Activated CD4-positive, alpha-beta T cell treated with anti-CD3 and anti-CD28 coated beads, Interleukin-2, amount 10 ng/mL, durations not matched to agents 24 days and 14 days (primary cell): Measurements from ENCODE around the gene CDHR2. TPM values are rescaled to one million over a fixed set of nuclear protein-coding genes. Genes with fewer than 3 reads are reported as not detected.
"Not testable (repeated sequence)": the region's sequence is repeated elsewhere in the genome, so short reads cannot be mapped to it uniquely, and the experiment has no call there.

Experiments
- DNase-seq: peaks from one replicate; pipeline ENCODE4 v3.0.0; 2022
- H3K27ac Mint-ChIP-seq: one replicate; pipeline ENCODE4 v1.8.0; 2022; ENCODE audit warnings: mild to moderate bottlenecking, mixed read lengths
- H3K27me3 Mint-ChIP-seq: one replicate; pipeline ENCODE4 v1.8.0; 2022; ENCODE audit warnings: mixed read lengths
- H3K36me3 Mint-ChIP-seq: one replicate; pipeline ENCODE4 v1.8.0; 2022; ENCODE audit warnings: low read depth, mild to moderate bottlenecking, mixed read lengths
- H3K4me1 Mint-ChIP-seq: one replicate; pipeline ENCODE4 v1.8.0; 2021; ENCODE audit warnings: mixed read lengths
- H3K4me3 Mint-ChIP-seq: one replicate; pipeline ENCODE4 v1.8.0; 2022; ENCODE audit warnings: mild to moderate bottlenecking, moderate library complexity, mixed read lengths
- H3K9me3 Mint-ChIP-seq: one replicate; pipeline ENCODE4 v1.8.0; 2021; ENCODE audit warnings: mixed read lengths
- intact Hi-C: fragments of 100-400 bp; cut with micrococcal nuclease; formaldehyde crosslinking; loops from one replicate; pipeline ENCODE4 v1.15.1; 2023
- total RNA-seq: library from RNA; stranded (reverse); gene quantifications from 2 replicates; pipeline ENCODE4 v1.2.3, GENCODE V29; 2022

The CDHR2 gene
- total RNA-seq, 1 donor from 2014 or later = 0.35 TPM

GRCh38 chr5:176541338-176542134 lies 7.6 kb upstream of the CDHR2 start:
- intact Hi-C loops = loop anchor here (1.0 kb wide), 1 partner anchor 93 kb away; the partner anchor contains the start of gene FAF2
- no peaks in the 10 kb centered on the region for H3K27me3 Mint-ChIP-seq
- H3K36me3 Mint-ChIP-seq = no peaks in the 10 kb centered on the region
- H3K4me3 Mint-ChIP-seq = peak overlapping the region; percentile 86
- peak overlapping the region; percentile 88 for H3K27ac Mint-ChIP-seq
- no peaks in the 10 kb centered on the region for H3K9me3 Mint-ChIP-seq
- DNase-seq = peak; percentile 94
- H3K4me1 Mint-ChIP-seq = peaks cover 54% of the 10 kb centered on the region

GRCh38 chr5:176542135-176542595 lies 7.0 kb upstream of the CDHR2 start:
- peak overlapping the region; percentile 88 for H3K27ac Mint-ChIP-seq
- peak; percentile 93 for DNase-seq
- H3K9me3 Mint-ChIP-seq = no peaks in the 10 kb centered on the region
- H3K4me3 Mint-ChIP-seq = peak overlapping the region; percentile 86
- H3K27me3 Mint-ChIP-seq = no peaks in the 10 kb centered on the region
- H3K4me1 Mint-ChIP-seq = peaks cover 54% of the 10 kb centered on the region
- H3K36me3 Mint-ChIP-seq = no peaks in the 10 kb centered on the region
- intact Hi-C loops = loop anchor here (1.0 kb wide), 1 partner anchor 94 kb away; the partner anchor contains the start of gene FAF2

DNA sequence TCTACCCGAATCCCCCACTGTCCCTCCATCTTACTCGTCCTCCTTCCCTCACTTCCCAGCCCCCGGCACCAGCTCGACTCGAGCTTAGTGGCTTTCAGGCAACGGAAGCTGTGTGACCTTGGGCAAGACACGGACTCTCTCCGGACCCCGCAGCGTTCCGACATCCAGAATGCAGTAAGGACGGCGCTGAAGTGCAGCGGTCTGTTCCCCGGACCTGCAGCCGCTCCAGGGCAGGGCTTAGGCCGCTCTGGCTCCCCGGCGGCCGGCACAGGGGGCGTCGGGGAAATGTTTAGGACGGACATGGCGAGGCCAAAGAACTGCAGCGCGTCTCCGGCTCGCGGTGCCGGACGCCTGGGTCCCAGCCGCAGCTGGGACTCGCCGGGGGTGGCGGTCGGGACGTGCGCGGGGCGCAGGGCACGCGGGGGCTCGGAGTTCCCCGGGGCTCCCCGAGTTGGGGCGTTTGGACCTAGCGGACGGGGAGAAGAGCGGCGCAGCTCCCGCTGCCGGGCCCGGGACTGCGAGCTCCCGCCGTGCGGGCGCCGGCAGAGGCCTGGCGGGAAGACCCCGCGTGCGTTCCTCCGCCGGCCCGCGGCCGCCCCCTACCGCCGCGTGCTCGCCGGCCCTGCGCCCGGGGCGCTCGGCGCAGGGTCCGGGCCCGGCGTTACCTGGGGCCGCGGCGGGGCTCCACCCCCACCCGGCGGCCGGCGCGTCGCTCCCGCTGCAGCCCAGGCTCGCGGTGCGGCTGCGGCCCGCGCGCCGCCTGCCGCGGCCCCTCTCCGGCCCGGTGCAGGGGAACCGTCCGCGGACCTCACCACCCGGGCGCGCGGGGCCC lies 6.3 kb upstream of the CDHR2 start:
- intact Hi-C loops = loop anchor here (1.0 kb wide), 1 partner anchor 95 kb away; the partner anchor contains the start of gene FAF2
- no peaks in the 10 kb centered on the region for H3K36me3 Mint-ChIP-seq

DNA sequence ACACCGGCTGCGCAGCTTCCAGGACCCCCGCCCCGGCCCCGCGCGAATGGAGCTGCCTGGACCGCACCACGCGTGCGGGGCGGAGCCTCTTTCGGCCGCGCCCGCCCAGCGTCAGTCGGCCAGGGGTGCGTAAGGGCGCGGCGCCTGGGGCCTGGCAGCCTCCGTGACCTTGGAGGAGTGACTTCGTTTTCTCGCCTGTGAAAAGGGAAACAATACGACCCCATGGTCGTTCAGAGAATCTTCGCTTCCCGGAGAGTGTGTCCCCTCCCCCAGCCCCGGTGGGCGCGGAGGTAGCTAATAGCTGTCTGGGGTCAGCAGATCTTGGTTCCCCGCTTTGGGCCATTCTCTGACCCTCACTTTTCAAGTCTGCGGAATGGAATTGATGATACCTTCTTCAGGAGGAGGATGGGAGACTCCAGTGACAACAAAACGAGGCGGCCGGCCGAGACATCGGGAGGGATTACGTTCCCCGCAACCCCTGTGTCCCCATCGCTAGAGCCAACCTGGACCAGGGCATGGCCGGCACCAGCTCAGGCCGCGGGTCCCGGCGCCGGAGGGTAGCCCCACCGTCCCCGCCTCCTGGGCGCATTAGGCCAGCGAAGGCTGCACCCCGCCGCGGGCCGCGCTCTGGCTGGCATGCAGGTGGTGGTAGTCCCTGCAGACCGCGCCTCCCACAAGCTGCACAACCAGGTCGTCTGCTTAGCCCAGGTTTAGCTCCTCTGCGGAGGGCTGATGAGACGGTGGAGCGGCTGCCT lies 5.5 kb upstream of the CDHR2 start:
- peaks cover 52% of the 10 kb centered on the region for H3K4me1 Mint-ChIP-seq
- peak overlapping the region; percentile 95 for H3K27ac Mint-ChIP-seq
- H3K9me3 Mint-ChIP-seq = no peaks in the 10 kb centered on the region
- H3K27me3 Mint-ChIP-seq = no peaks in the 10 kb centered on the region
- H3K4me3 Mint-ChIP-seq = peak overlapping the region; percentile 95
- DNase-seq = peak; percentile 95
- no peaks in the 10 kb centered on the region for H3K36me3 Mint-ChIP-seq
- intact Hi-C loops = no loop called here

More for the DNA sequence above, 6.3 kb upstream of the CDHR2 start:
- H3K9me3 Mint-ChIP-seq = no peaks in the 10 kb centered on the region
- H3K27ac Mint-ChIP-seq = peak overlapping the region; percentile 88
- peak overlapping the region; percentile 95 for H3K4me3 Mint-ChIP-seq
- DNase-seq = no peak
- no peaks in the 10 kb centered on the region for H3K27me3 Mint-ChIP-seq
- H3K4me1 Mint-ChIP-seq = peaks cover 56% of the 10 kb centered on the region

DNA sequence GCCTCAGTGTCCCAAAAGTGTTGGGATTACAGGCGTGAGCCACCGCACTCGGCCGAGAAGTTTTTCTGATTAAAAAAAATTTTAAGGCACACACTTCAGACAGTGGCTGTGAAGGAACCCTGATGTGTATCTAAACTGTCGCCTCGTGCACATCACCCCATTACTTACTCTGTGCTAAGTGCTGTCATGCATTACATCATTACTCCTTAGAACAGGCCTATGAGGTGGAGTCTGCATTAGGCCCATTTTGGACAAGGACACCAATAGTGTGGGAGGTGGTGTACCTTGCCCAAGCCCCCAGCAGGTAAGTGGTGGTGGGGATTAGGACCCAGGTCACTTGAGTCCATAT lies 3.8 kb upstream of the CDHR2 start:
- H3K4me3 Mint-ChIP-seq = no peak overlapping the region
- intact Hi-C loops = no loop called here
- no peak overlapping the region for H3K27ac Mint-ChIP-seq
- H3K4me1 Mint-ChIP-seq = peaks cover 38% of the 10 kb centered on the region
- H3K27me3 Mint-ChIP-seq = no peaks in the 10 kb centered on the region
- DNase-seq = no peak
- H3K36me3 Mint-ChIP-seq = no peaks in the 10 kb centered on the region
- H3K9me3 Mint-ChIP-seq = no peaks in the 10 kb centered on the region

DNA sequence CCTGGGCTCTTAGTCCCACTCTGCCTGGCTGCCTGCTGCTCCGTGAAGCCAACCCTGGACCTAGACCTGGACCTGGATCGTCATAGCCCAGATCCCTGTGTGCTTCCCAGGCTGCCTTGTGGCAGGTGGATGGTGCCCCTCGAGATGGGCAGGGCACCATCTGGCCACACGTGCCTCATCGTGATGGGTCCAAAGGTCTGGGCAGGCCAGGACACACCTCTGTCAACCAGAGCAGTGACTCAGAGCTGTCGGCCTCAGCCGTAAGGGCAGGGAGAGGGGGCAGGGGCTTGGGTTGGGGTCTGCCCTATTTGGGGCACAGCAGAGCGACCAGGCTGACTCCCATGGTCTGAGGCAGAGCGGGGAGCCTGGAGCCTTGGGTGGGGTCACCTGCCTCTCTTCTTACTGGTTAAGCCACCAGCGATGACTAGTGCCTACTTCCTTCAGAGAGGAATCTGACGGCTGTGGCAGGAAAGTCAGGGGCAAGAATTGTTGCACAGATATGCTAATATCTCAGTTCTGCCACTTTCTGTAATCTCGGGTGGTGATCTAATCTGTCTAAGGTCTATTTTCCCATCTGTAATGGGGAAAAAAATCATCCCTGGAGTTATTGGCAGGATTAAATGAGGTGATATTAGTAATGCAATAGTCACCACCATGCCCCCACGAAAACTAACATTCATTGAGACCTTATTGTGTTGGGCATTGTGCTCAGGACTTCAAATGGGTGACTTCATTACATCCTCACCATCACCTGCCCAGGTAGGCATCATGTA lies 3.2 kb upstream of the CDHR2 start:
- no peak for DNase-seq
- Mint-ChIP-seq H3K36me3 (no peaks in the 10 kb centered on the region), H3K4me1 (peaks cover 32% of the 10 kb centered on the region), H3K4me3 (no peak overlapping the region), H3K9me3 (no peaks in the 10 kb centered on the region), H3K27me3 (no peaks in the 10 kb centered on the region), H3K27ac (no peak overlapping the region)
- intact Hi-C loops = no loop called here

GRCh38 chr5:176547802-176548201 lies 1.3 kb upstream of the CDHR2 start:
- intact Hi-C loops = no loop called here
- H3K9me3 Mint-ChIP-seq = no peaks in the 10 kb centered on the region
- no peak overlapping the region for H3K4me3 Mint-ChIP-seq
- peak overlapping the region; percentile 47 for H3K27ac Mint-ChIP-seq
- H3K27me3 Mint-ChIP-seq = no peaks in the 10 kb centered on the region
- DNase-seq = no peak
- no peaks in the 10 kb centered on the region for H3K36me3 Mint-ChIP-seq
- H3K4me1 Mint-ChIP-seq = peaks cover 16% of the 10 kb centered on the region

DNA sequence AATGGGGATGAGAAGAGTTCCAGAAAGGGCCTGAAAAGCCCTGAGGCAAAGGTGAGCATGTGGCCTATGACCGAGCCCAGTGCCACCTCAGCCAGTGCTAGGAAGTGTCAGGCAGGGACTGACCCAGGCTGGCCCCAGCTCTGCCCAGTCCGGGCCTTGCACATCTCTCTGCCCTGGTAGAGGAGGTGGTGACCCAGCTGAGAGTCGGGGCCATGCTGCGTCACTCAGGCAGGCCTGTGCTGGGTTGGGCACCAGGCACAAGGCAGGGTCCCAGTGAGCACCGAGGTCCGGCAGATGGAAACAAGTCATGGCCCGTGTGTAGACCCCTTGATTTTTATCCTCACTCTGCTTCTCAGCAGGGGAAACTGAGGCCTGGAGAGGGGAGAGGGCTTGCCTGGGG lies 729 bp downstream of the CDHR2 start:
- no peak overlapping the region for H3K4me3 Mint-ChIP-seq
- intact Hi-C loops = no loop called here
- no peaks in the 10 kb centered on the region for H3K27me3 Mint-ChIP-seq
- no peak overlapping the region for H3K27ac Mint-ChIP-seq
- no peaks in the 10 kb centered on the region for H3K9me3 Mint-ChIP-seq
- no peaks in the 10 kb centered on the region for H3K36me3 Mint-ChIP-seq
- DNase-seq = no peak
- H3K4me1 Mint-ChIP-seq = peaks cover 21% of the 10 kb centered on the region

DNA sequence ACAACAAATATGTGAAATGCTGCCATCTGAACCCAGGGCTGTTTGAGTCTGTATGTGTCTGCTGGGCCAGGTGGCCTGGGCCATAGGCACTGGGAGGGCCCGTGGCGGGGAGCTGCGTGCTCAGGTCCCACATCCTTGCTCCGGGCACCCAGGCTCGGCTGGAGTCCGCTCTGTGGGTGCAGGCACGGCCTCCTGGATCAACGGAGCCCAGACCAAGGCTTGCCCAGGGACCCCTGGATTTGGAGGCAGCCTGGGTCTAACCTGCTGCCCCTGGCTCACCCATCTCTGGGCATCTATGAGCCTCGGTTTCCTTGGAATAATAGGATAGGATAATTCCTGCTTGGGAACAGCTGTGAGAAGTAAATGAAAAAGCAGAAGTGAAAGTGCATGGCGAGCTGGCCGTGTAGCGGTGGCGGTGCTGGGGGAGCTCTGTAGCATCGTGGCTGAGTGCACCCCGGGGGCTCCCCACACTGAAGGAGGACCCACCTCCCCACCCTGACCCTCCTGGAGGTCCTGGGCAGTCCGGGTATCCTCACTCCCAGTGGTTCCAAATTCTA lies 1.2 kb downstream of the CDHR2 start:
- intact Hi-C loops = no loop called here
- H3K36me3 Mint-ChIP-seq = no peaks in the 10 kb centered on the region
- no peak for DNase-seq
- no peaks in the 10 kb centered on the region for H3K27me3 Mint-ChIP-seq
- H3K4me1 Mint-ChIP-seq = peaks cover 25% of the 10 kb centered on the region
- peak overlapping the region; percentile 32 for H3K4me3 Mint-ChIP-seq
- no peak overlapping the region for H3K27ac Mint-ChIP-seq
- no peaks in the 10 kb centered on the region for H3K9me3 Mint-ChIP-seq

- H3K36me3 Mint-ChIP-seq, H3K9me3 Mint-ChIP-seq, DNase-seq, intact Hi-C loops, H3K27me3 Mint-ChIP-seq, H3K27ac Mint-ChIP-seq: not testable (repeated sequence)
- Mint-ChIP-seq H3K4me3 (peak overlapping the region; percentile 17), H3K4me1 (peaks cover 29% of the 10 kb centered on the region)
Observed at GRCh38 chr5:176550937-176551336, 1.8 kb downstream of the CDHR2 start.

DNA sequence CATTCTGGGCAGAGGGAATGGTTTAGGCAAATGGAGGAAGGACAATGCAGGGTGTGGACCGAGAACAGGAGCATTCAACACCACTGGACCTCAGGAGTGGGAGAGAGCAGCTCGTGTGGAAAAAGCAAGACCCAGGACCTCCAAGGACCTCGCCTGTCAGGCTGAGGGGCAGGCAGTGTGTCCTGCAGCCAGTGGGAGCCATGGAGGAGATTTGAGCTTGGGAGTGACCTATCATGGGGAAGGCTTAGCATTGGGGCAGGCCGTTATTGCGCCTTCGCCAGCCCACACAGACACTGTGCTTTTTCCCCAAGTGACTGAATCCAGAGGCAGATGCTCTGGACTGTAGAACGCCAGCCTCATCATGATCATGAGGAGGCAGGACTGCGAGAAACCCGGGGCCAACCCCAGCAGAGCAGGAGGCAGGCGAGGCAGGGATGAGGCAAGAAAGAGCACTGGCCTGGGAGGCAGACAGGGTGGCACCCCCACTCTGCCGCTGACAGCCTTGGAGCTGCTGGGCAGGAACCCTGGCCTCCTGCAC lies 3.3 kb downstream of the CDHR2 start:
- Mint-ChIP-seq H3K4me1 (peaks cover 35% of the 10 kb centered on the region), H3K9me3 (no peaks in the 10 kb centered on the region), H3K4me3 (no peak overlapping the region), H3K27ac (no peak overlapping the region), H3K27me3 (no peaks in the 10 kb centered on the region), H3K36me3 (peaks cover 1% of the 10 kb centered on the region)
- no peak for DNase-seq
- intact Hi-C loops = no loop called here

- H3K27ac Mint-ChIP-seq = no peak overlapping the region
- no peaks in the 10 kb centered on the region for H3K27me3 Mint-ChIP-seq
- no peak overlapping the region for H3K4me3 Mint-ChIP-seq
- intact Hi-C loops = no loop called here
- no peaks in the 10 kb centered on the region for H3K9me3 Mint-ChIP-seq
- peaks cover 30% of the 10 kb centered on the region for H3K4me1 Mint-ChIP-seq
- H3K36me3 Mint-ChIP-seq = peaks cover 1% of the 10 kb centered on the region
- no peak for DNase-seq
Observed at GRCh38 chr5:176553260-176554085, 4.3 kb downstream of the CDHR2 start.
